HepG2 (cell line): ENCODE measurements around the gene THRSP.
A peak's percentile ranks its signal among the peaks of the same experiment; 100 is the strongest.

ENCODE experiments used
- CENPT ChIP-seq: sonication (generic); formaldehyde crosslinking; IDR thresholded peaks from 2 replicates; pipeline ENCODE4 v1.8.0; 2022; ENCODE audit warnings: low read depth, mild to moderate bottlenecking, moderate library complexity, missing genetic modification reagents
- GABPA ChIP-seq, 2 experiments: IDR thresholded peaks; 2 replicates each; pipeline ENCODE4 v1.6.1; 2011 to 2016; ENCODE audit warnings: low read depth in 2 of 2, low read length in 1 of 2, missing biosample characterization in 1 of 2, missing genetic modification characterization in 1 of 2
- SMARCE1 ChIP-seq: fragments of 450-650 bp; IDR thresholded peaks from 2 replicates; pipeline ENCODE4 v1.6.1; 2017; ENCODE audit warnings: borderline replicate concordance
- TF ChIP-seq, protein P1 (sequence below): IDR thresholded peaks from 2 replicates; pipeline ENCODE4 v1.6.1; 2016; ENCODE audit warnings: low read depth, borderline replicate concordance

DNA sequence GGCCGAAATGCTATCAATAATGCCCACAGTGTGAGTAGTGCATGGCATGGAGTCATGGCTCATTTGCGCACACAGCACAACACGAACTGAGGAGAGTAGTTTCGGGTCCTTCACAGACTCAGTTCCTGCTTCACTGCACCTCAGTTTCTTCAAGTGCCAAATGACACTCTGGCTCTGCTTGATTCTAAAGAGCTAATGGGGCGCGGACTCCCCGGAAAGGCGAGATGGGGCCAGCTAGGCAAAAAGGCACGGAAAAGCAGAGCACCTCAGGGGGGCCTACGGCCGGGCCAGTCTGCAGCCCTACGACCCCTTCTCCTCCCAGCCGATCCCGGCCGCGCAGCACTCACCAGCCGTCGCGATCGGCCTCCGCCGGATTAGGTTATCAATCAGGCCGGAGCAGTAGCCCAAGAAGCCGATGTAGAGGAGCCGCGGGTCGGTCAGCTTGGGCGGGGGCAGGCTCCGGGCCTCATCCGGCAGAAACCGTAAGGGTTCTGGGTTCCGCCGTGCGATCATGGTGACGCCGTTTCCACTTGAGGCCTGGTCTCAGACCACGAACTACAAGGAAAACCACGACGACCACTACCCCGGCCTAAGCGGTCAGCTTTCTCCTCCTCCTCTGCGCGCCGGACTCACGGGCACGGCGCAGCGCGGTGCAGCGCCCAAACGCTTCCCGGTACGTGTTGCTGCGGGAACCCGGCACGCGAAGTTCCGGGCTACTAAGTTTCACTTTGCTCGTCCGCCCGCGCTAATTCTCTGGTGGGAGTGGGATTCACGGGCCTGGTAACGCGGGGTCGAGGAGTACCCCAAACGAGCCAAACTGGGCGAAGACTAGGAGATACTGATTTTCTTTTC is 15.8 kb downstream of the THRSP start, which contains the start of gene NDUFC2:
- TF ChIP-seq, protein P1, sequence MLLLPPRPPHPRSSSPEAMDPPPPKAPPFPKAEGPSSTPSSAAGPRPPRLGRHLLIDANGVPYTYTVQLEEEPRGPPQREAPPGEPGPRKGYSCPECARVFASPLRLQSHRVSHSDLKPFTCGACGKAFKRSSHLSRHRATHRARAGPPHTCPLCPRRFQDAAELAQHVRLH, result peak; percentile 95
- TF ChIP-seq SMARCE1, result no peak
- peak; percentile 71 for TF ChIP-seq GABPA (IDR thresholded peaks at IDR 0.05; ENCODE audit: low read depth, low read length)
- TF ChIP-seq GABPA (CRISPR knock-in tag; IDR thresholded peaks at IDR 0.05; ENCODE audit: low read depth), result peak; percentile 87
- peak; percentile 91 for TF ChIP-seq CENPT (CRISPR knock-in tag)
